Liver (tissue), 3 donors: Measurements from ENCODE around the gene WDR59.

Source experiments
- ATF3 ChIP-seq: IDR thresholded peaks from 2 replicates; pipeline ENCODE4 v1.6.1; 2016; ENCODE audit warnings: antibody characterized with exemption
- CTCF ChIP-seq: fragments of 150-350 bp; IDR thresholded peaks from 2 replicates; pipeline ENCODE4 v1.5.1; 2017; ENCODE audit warnings: improper control_type of control experiment, low read depth, low read length; ENCODE audit not compliant: missing input control
- GABPA ChIP-seq, 2 donors: IDR thresholded peaks in 1 of 2; conservative IDR thresholded peaks in 1 of 2; 2 replicates each; pipeline ENCODE4 v1.6.1; 2016; ENCODE audit warnings: antibody characterized with exemption in 2 of 2, mild to moderate bottlenecking in 1 of 2, moderate library complexity in 1 of 2
- MAX ChIP-seq: IDR thresholded peaks from 2 replicates; pipeline ENCODE4 v1.6.1; 2016; ENCODE audit warnings: antibody characterized with exemption
- RAD21 ChIP-seq, 2 donors: IDR thresholded peaks; 2 replicates each; pipeline ENCODE4 v1.6.1; 2016; ENCODE audit warnings: antibody characterized with exemption in 2 of 2, mild to moderate bottlenecking in 2 of 2
- REST ChIP-seq: IDR thresholded peaks from 2 replicates; pipeline ENCODE4 v1.6.1; 2016; ENCODE audit warnings: antibody characterized with exemption, mild to moderate bottlenecking
- RXRA ChIP-seq, 2 donors: IDR thresholded peaks; 2 replicates each; pipeline ENCODE4 v1.6.1; 2017 to 2018; ENCODE audit warnings: antibody characterized with exemption in 2 of 2, mild to moderate bottlenecking in 1 of 2
- SP1 ChIP-seq: IDR thresholded peaks from 2 replicates; pipeline ENCODE4 v1.6.1; 2018; ENCODE audit warnings: antibody characterized with exemption, mild to moderate bottlenecking
- YY1 ChIP-seq: IDR thresholded peaks from 2 replicates; pipeline ENCODE4 v1.6.1; 2016; ENCODE audit warnings: antibody characterized with exemption, mild to moderate bottlenecking
- donor health status: healthy.
- donor health status: healthy.

- TF ChIP-seq SP1 = no peak
- no peak for TF ChIP-seq CTCF
- no peak for TF ChIP-seq RXRA (IDR thresholded peaks at IDR 0.05)
- no peak for TF ChIP-seq ATF3
- no peak for TF ChIP-seq YY1
- no peak for TF ChIP-seq REST
- TF ChIP-seq MAX = no peak
- no peak for TF ChIP-seq GABPA (IDR thresholded peaks at IDR 0.05 in 1 of 2, conservative IDR thresholded peaks at IDR 0.05 in 1 of 2)
- no peak for TF ChIP-seq RAD21 (IDR thresholded peaks at IDR 0.05)
These were observed 38.1 kb upstream of the WDR59 start for GRCh38 chr16:75023009-75023408.
